A549 (cell line): Measurements from ENCODE around the gene SLC22A16. TPM values are rescaled to one million over a fixed set of nuclear protein-coding genes. Genes with fewer than 3 reads are reported as not detected.

Experiments
- ATAC-seq, 2 experiments: fragments of 200-7000 bp in 1 of 2; fragments of >200 bp in 1 of 2; cut with Nextera tagmentation in 1 of 2; cut with Tn5 transposase in 1 of 2; 3 replicates each; pipeline versions ENCODE4 v1.8.0 to v1.9.1; 2018 to 2020; ENCODE audit warnings: mild to moderate bottlenecking in 1 of 2, moderate library complexity in 1 of 2
- CTCF ChIA-PET: fragments of 300-600 bp; sonication (Branson Sonifier 250); formaldehyde crosslinking; extraction: SDS; loops from one replicate; lab custom pipeline; 2021; ENCODE audit warnings: antibody characterized with exemption, inconsistent platforms; lab: Yijun Ruan, JAX
- POLR2A ChIA-PET: fragments of 350-600 bp; formaldehyde crosslinking; extraction: SDS; loops from one replicate; lab custom pipeline; 2021; ENCODE audit warnings: antibody characterized with exemption, inconsistent platforms; lab: Yijun Ruan, JAX
- DNase-seq, 2 experiments: peaks; one replicate each; pipeline versions ENCODE4 v3.0.0 to v3.0.0-alpha.2; 2011 to 2016; ENCODE audit warnings: low read depth in 1 of 2, low spot score in 1 of 2
- FAIRE-seq: peaks from 2 replicates; lab custom pipeline; 2011; peaks lifted over from hg19 to GRCh38; lab: Jason Lieb, UNC
- H3K27ac ChIP-seq, 2 experiments: fragments of >200 bp; sonication (Bioruptor Twin); formaldehyde crosslinking; 3 replicates each; pipeline ENCODE4 v1.5.1; 2016 to 2017
- H3K4me1 ChIP-seq: fragments of >200 bp; sonication (Bioruptor Twin); formaldehyde crosslinking; 3 replicates; pipeline ENCODE4 v1.6.1; 2016
- H3K4me2 ChIP-seq: fragments of >200 bp; sonication (Bioruptor Twin); formaldehyde crosslinking; 3 replicates; pipeline ENCODE4 v1.6.1; 2016
- H3K4me3 ChIP-seq: fragments of >200 bp; sonication (Bioruptor Twin); formaldehyde crosslinking; 3 replicates; pipeline ENCODE4 v1.5.1; 2016
- H3K9me3 ChIP-seq: fragments of >200 bp; sonication (Bioruptor Twin); formaldehyde crosslinking; 3 replicates; pipeline ENCODE4 v1.6.1; 2016
- CBX2 ChIP-seq: fragments of 200-600 bp; sonication (generic); IDR thresholded peaks from 2 replicates; pipeline ENCODE4 v1.6.1; 2016; ENCODE audit warnings: low read depth, mild to moderate bottlenecking, borderline replicate concordance
- CBX8 ChIP-seq: fragments of 200-600 bp; sonication (generic); IDR thresholded peaks from 2 replicates; pipeline ENCODE4 v1.6.1; 2016
- CHD2 ChIP-seq: fragments of 150-350 bp; IDR thresholded peaks from 2 replicates; pipeline ENCODE4 v1.6.1; 2014; ENCODE audit warnings: low read length; ENCODE audit not compliant: partially characterized antibody
- CHD4 ChIP-seq: fragments of 200-600 bp; sonication (generic); IDR thresholded peaks from 2 replicates; pipeline ENCODE4 v1.6.1; 2016; ENCODE audit warnings: antibody characterized with exemption, mild to moderate bottlenecking, borderline replicate concordance
- EHF ChIP-seq: fragments of 250-450 bp; sonication (Bioruptor Pico); IDR thresholded peaks from 2 replicates; pipeline ENCODE4 v1.5.0; 2020; ENCODE audit warnings: mild to moderate bottlenecking
- ELK1 ChIP-seq: fragments of 150-350 bp; IDR thresholded peaks from 2 replicates; pipeline ENCODE4 v1.6.1; 2014; ENCODE audit warnings: low read depth, mild to moderate bottlenecking, low read length
- EP300 ChIP-seq, 2 experiments: fragments of >200 bp; sonication (Bioruptor Twin); formaldehyde crosslinking; IDR thresholded peaks; 2 replicates in 1 of 2; 3 replicates in 1 of 2; pipeline ENCODE4 v1.6.1; 2016 to 2017
- HES2 ChIP-seq: fragments of >200 bp; sonication (Bioruptor Twin); formaldehyde crosslinking; IDR thresholded peaks from 2 replicates; pipeline ENCODE4 v1.6.1; 2016
- MYC ChIP-seq: IDR thresholded peaks from 2 replicates; pipeline ENCODE4 v1.6.1; 2012; ENCODE audit warnings: mild to moderate bottlenecking, inconsistent platforms, low read length, improper control_type of control experiment, borderline replicate concordance
- POLR2AphosphoS2 ChIP-seq: conservative IDR thresholded peaks from 2 replicates; pipeline ENCODE4 v1.6.1; 2012; ENCODE audit warnings: low read length, improper control_type of control experiment, inconsistent platforms
- RAD21 ChIP-seq, 2 experiments: fragments of >200 bp in 1 of 2; sonication (Bioruptor Twin) in 1 of 2; formaldehyde crosslinking in 1 of 2; IDR thresholded peaks in 1 of 2; conservative IDR thresholded peaks in 1 of 2; 2 replicates in 1 of 2; 3 replicates in 1 of 2; pipeline ENCODE4 v1.6.1; 2012 to 2018; ENCODE audit warnings: inconsistent platforms in 1 of 2
- RARB ChIP-seq: fragments of 250-450 bp; sonication (Bioruptor Pico); IDR thresholded peaks from 2 replicates; pipeline ENCODE4 v1.8.0; 2021; ENCODE audit warnings: mild to moderate bottlenecking, moderate library complexity
- RCOR1 ChIP-seq: fragments of 150-350 bp; IDR thresholded peaks from 2 replicates; pipeline ENCODE4 v1.6.1; 2014; ENCODE audit warnings: antibody characterized with exemption, low read length, low read depth
- ZFP36 ChIP-seq: fragments of 450-650 bp; IDR thresholded peaks from 2 replicates; pipeline ENCODE4 v1.6.1; 2014; ENCODE audit warnings: borderline replicate concordance; ENCODE audit not compliant: partially characterized antibody
- WGBS: methylation state at CpG from one replicate; pipeline ENCODE4 v1.1.6; 2017; ENCODE audit errors: missing lambda C conversion rate; 5-methylcytosine and 5-hydroxymethylcytosine counted together
- polyA plus RNA-seq, 4 experiments: library from polyadenylated mRNA; depleted of rRNA in 3 of 4; stranded (reverse); fragments of >200 nt; fragmentation: RNase III in 1 of 4; extraction: RNeasy Plus Mini Kit Qiagen cat#74134 plus additional on column Dnase treatment in 1 of 4; gene quantifications; 2 replicates in 3 of 4; 3 replicates in 1 of 4; pipeline ENCODE4 v1.2.3, GENCODE V29; 2011 to 2017
- TF ChIP-seq, protein P1 (sequence below): IDR thresholded peaks from 2 replicates; pipeline ENCODE4 v1.6.1; 2012; ENCODE audit warnings: low read depth, borderline replicate concordance

Gene SLC22A16
- polyA plus RNA-seq, 2 of the 4 experiments (the other 2 are of a cell fraction), result not detected

DNA sequence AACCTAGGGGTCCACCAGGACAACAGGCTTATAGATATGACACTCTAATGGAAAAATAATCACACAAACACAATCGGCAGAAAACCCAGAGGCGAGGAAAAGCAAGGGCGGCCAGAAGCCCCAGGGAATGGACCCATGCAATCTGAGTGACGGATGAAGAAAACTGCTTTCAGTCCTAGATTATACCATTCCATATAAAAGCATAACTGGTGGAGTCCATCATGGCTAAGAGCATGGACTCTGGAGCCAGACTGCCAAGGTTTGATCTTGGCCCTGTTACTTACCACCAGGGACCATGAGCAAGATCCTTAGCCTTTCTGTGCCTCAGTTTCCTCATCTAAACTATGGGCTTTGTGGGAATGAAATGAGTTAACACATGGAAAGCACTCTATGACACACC is 3.7 kb downstream of the SLC22A16 start (continued):
- no peak for TF ChIP-seq RCOR1

DNA sequence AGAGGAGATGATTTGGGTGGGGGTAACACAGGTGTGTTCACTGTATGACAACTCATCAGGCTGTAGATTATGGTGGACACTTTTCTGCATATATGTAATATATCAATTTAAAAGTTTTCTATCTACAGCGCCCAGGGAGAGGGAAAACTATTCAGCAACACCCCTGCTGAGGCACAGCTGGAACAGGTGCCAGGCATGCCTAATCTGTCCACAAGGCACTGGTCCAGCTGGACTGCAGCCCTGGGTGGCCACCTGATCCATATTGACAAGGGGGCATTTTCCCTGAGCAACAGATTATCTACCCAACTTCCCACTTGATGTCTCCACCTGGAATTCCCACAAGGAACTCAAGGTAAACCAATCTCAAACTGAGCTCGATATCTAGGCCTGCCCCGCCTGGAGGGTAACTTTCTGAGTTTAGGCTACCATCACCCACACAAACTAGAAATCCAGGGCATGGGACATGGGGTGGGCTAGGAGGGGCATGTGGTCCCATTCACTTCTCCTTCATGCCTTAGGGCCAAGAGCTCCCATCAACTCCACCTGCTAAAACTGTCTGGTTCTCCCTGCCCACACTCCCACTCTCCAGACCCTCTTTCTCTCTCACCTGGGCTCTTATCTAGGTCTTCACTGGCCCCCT is 4.6 kb downstream of the SLC22A16 start:
- ChIA-PET CTCF (interaction anchor here (0.6 kb wide), 1 partner anchor 712 kb away, joined by 3 read pairs; no protein-coding TSS in a partner anchor), POLR2A (no interaction called here)
- H3K27ac ChIP-seq, result no peak overlapping the region
- no peaks in the 10 kb centered on the region for H3K9me3 ChIP-seq
- DNase-seq, result no peak
- WGBS, result 31% methylated on average over 3 of the region's 3 CpGs
- no peak for TF ChIP-seq CBX2
- no peak for TF ChIP-seq ZFP36
- TF ChIP-seq CHD2, result no peak
- TF ChIP-seq EP300 (IDR thresholded peaks at IDR 0.05), result no peak
- TF ChIP-seq RCOR1, result no peak
- TF ChIP-seq ELK1, result no peak
- TF ChIP-seq MYC, result no peak
- no peak overlapping the region for H3K4me2 ChIP-seq
- H3K4me1 ChIP-seq, result no peaks in the 10 kb centered on the region
- ATAC-seq, result no peak
- no peak for FAIRE-seq
- no peak overlapping the region for H3K4me3 ChIP-seq

- DNase-seq (no peak), ATAC-seq (no peak), FAIRE-seq (no peak)
- no peaks in the 10 kb centered on the region for H3K4me1 ChIP-seq
- H3K4me2 ChIP-seq, result no peak overlapping the region
- H3K27ac ChIP-seq, result no peak overlapping the region
- H3K4me3 ChIP-seq, result no peak overlapping the region
- ChIA-PET CTCF (interaction anchor here (1.2 kb wide), 1 partner anchor 11 kb away, joined by 3 read pairs; no protein-coding TSS in a partner anchor), POLR2A (no interaction called here)
- no peaks in the 10 kb centered on the region; the same call in 2 of the 3 replicates for H3K9me3 ChIP-seq
- TF ChIP-seq EHF (CRISPR knock-in tag) (no peak), RAD21 (conservative IDR thresholded peaks at IDR 0.05 in 1 of 2, IDR thresholded peaks at IDR 0.05 in 1 of 2) (no peak), RARB (no peak)
- TF ChIP-seq, protein P1, sequence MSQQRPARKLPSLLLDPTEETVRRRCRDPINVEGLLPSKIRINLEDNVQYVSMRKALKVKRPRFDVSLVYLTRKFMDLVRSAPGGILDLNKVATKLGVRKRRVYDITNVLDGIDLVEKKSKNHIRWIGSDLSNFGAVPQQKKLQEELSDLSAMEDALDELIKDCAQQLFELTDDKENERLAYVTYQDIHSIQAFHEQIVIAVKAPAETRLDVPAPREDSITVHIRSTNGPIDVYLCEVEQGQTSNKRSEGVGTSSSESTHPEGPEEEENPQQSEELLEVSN, result no peak
- 9% methylated on average over 3 of the region's 3 CpGs for WGBS
Observed at GRCh38 chr6:110468731-110469130, 7.7 kb downstream of the SLC22A16 start.

DNA sequence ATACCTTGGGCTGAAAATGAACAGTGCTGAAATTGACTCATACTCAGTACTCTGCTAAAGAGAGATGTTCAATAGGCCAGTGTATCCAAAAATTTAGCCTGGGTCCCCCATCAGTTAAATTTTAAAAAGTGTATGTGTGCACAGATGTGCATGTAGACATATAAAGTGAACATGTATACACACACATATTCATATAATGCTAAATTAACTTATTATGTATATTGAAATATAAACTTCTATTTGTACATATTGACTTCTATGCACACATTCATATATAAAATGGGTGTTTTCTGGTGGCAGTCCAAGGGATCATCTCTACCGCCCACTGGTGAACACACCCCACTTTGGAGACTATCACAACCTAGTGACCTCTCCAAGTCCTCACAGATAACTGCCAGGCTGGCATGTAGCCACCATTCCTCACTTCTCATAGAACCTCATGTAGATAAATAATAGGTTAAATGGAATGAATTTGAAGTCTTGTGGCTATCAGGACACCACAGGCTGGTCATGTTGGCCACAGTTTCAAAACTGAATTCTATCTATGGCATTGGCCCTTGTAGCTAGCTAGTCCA is 8.8 kb downstream of the SLC22A16 start:
- peaks cover 6% of the 10 kb centered on the region for H3K9me3 ChIP-seq
- H3K4me2 ChIP-seq, result no peak overlapping the region
- TF ChIP-seq EHF (CRISPR knock-in tag) (no peak), CBX8 (no peak), POLR2AphosphoS2 (no peak), HES2 (no peak), CHD4 (no peak)
- no peaks in the 10 kb centered on the region for H3K4me1 ChIP-seq
- DNase-seq, result no peak
- CTCF ChIA-PET, result interaction anchor here (1.2 kb wide), 1 partner anchor 10 kb away, joined by 3 read pairs; no protein-coding TSS in a partner anchor
- no peak for ATAC-seq
- 81% methylated on average over 1 of the region's 1 CpG for WGBS
- H3K4me3 ChIP-seq, result no peak overlapping the region
- H3K27ac ChIP-seq, result no peak overlapping the region
- no peak for FAIRE-seq
- POLR2A ChIA-PET, result no interaction called here
